ENCODE data around the gene CFAP57.

The CFAP57 gene

GRCh38 chr1:43279666-43280065 is 107.5 kb downstream of the CFAP57 start:
- DNase-seq: no peak

GRCh38 chr1:43280692-43281091 is 108.6 kb downstream of the CFAP57 start:
- DNase-seq: no peak

GRCh38 chr1:43282220-43283195 is 110.4 kb downstream of the CFAP57 start:
- DNase-seq: no peak

GRCh38 chr1:43284065-43284464 is 111.9 kb downstream of the CFAP57 start:
- DNase-seq: no peak

GRCh38 chr1:43284546-43285110 is 112.5 kb downstream of the CFAP57 start:
- no peak for DNase-seq

GRCh38 chr1:43285269-43285990 is 113.3 kb downstream of the CFAP57 start, which contains the start of gene C1orf210:
C1orf210 (minus strand) TSS chr1:43285581; CDS start chr1:43283270, 2,311 bp downstream.
- peak; percentile 21 for DNase-seq

- no peak for DNase-seq
Observed at GRCh38 chr1:43286115-43286514, 114.0 kb downstream of the CFAP57 start.

- DNase-seq: no peak
Observed at GRCh38 chr1:43286533-43286932, 114.4 kb downstream of the CFAP57 start.

- no peak for DNase-seq
Observed at GRCh38 chr1:43288058-43288784, 116.1 kb downstream of the CFAP57 start.

GRCh38 chr1:43288785-43289706 is 116.9 kb downstream of the CFAP57 start:
- no peak for DNase-seq

GRCh38 chr1:43292216-43292615 is 120.1 kb downstream of the CFAP57 start:
- peak; percentile 83 for DNase-seq

- DNase-seq: no peak
Observed at GRCh38 chr1:43292679-43293078, 120.5 kb downstream of the CFAP57 start.

GRCh38 chr1:43293176-43293575 is 121.0 kb downstream of the CFAP57 start:
- no peak for DNase-seq

GRCh38 chr1:43293896-43294760 is 122.0 kb downstream of the CFAP57 start:
- no peak for DNase-seq

- DNase-seq: no peak
Observed at GRCh38 chr1:43294761-43295160, 122.6 kb downstream of the CFAP57 start.

GRCh38 chr1:43296207-43296606 is 124.1 kb downstream of the CFAP57 start:
- DNase-seq: no peak

- DNase-seq: no peak
Observed at GRCh38 chr1:43298055-43298454, 125.9 kb downstream of the CFAP57 start.

- no peak for DNase-seq
Observed at GRCh38 chr1:43299101-43299500, 127.0 kb downstream of the CFAP57 start.

GRCh38 chr1:43300378-43301094 is 128.4 kb downstream of the CFAP57 start, which contains the start of gene TIE1:
TIE1 (plus strand) TSS chr1:43300982; CDS start chr1:43301072, 90 bp downstream.
- DNase-seq: no peak

GRCh38 chr1:43302201-43302600 is 130.1 kb downstream of the CFAP57 start:
- no peak for DNase-seq
